Measurements from ENCODE around the gene VWA5B2. TPM values are rescaled to one million over a fixed set of nuclear protein-coding genes. Genes with fewer than 3 reads are reported as not detected.

Gene VWA5B2
- total RNA-seq, 1 donor from 2014 or later: not detected

DNA sequence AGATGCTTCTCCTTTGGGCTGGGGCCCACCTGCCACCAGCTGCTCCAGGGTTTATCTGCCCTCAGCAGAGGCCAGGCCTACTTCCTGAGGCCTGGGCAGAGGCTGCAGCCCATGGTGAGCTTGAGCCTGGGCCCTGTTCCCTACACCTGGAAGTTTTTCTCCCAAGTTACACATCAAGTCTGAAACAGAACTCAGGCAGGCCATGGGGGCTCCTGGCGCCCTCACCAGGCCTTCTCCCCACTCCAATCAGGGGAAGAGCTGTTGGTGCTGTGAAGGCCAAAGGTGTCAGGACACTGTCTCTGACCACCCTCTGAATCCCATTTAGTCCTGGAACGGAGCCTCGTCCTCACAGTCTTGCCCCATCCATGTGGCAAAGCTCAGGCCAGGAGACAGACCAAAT is 7.3 kb downstream of the VWA5B2 start:
- peaks cover 8% of the 10 kb centered on the region for H3K27me3 ChIP-seq (ENCODE audit: control insufficient read depth, insufficient read depth, low read length)
- no peak overlapping the region for H3K4me3 ChIP-seq (ENCODE audit: low read depth, low read length)
- H3K36me3 ChIP-seq (ENCODE audit: control insufficient read depth, insufficient read depth, low read length): no peaks in the 10 kb centered on the region
- DNase-seq (ENCODE audit: low read depth): no peak
- TF ChIP-seq, protein P1, sequence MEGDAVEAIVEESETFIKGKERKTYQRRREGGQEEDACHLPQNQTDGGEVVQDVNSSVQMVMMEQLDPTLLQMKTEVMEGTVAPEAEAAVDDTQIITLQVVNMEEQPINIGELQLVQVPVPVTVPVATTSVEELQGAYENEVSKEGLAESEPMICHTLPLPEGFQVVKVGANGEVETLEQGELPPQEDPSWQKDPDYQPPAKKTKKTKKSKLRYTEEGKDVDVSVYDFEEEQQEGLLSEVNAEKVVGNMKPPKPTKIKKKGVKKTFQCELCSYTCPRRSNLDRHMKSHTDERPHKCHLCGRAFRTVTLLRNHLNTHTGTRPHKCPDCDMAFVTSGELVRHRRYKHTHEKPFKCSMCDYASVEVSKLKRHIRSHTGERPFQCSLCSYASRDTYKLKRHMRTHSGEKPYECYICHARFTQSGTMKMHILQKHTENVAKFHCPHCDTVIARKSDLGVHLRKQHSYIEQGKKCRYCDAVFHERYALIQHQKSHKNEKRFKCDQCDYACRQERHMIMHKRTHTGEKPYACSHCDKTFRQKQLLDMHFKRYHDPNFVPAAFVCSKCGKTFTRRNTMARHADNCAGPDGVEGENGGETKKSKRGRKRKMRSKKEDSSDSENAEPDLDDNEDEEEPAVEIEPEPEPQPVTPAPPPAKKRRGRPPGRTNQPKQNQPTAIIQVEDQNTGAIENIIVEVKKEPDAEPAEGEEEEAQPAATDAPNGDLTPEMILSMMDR (IDR thresholded peaks at IDR 0.05; ENCODE audit: insufficient read depth, low read length, severe bottlenecking): no peak
- no peak for FAIRE-seq

DNA sequence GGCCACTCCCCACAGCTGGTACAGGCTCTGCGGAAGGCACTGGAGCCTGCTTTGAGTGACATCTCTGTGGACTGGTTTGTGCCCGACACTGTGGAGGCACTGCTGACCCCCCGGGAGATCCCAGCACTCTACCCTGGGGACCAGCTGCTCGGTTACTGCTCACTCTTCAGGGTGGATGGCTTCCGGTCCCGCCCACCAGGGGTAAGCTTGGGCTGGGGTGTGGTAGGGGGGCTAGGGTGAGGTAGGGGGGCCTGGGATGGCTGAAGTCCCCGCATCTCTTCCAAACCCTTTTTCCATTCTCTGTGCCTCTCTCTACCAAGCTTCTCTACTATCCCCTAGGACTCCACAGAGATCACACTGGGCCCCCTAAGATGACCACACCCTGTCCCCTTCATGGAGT is 7.8 kb downstream of the VWA5B2 start:
- Histone ChIP-seq H3K27me3 (ENCODE audit: control insufficient read depth, insufficient read depth, low read length) (peaks cover 4% of the 10 kb centered on the region), H3K4me3 (ENCODE audit: low read depth, low read length) (no peak overlapping the region), H3K36me3 (ENCODE audit: control insufficient read depth, insufficient read depth, low read length) (no peaks in the 10 kb centered on the region)
- DNase-seq (ENCODE audit: low read depth) (no peak), FAIRE-seq (no peak)
- TF ChIP-seq, protein P1 (IDR thresholded peaks at IDR 0.05; ENCODE audit: insufficient read depth, low read length, severe bottlenecking): no peak

DNA sequence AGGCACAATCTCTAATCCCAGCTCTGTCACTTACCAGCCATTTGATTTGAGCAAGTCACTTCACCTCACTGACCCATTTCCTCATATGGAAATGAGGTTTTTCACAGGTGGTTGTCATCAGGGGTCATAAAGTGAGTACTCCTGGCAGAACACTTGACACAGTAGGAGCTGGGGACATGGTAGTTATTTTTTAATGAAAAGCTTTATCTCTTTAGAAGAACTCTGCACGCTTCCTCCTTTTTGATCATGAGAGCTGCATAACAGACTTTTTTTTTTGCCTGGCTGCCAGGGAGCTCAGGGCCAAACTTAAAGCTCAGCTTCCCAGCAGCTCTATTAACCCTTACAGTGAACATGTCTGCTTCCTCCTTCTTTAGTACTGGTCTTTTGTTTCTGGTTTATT is 8.4 kb downstream of the VWA5B2 start:
- TF ChIP-seq, protein P1 (IDR thresholded peaks at IDR 0.05; ENCODE audit: insufficient read depth, low read length, severe bottlenecking): no peak
- DNase-seq (ENCODE audit: low read depth) (no peak), FAIRE-seq (no peak)
- H3K36me3 ChIP-seq (ENCODE audit: control insufficient read depth, insufficient read depth, low read length): peaks cover 3% of the 10 kb centered on the region
- peaks cover 3% of the 10 kb centered on the region for H3K27me3 ChIP-seq (ENCODE audit: control insufficient read depth, insufficient read depth, low read length)
- H3K4me3 ChIP-seq (ENCODE audit: low read depth, low read length): no peak overlapping the region

DNA sequence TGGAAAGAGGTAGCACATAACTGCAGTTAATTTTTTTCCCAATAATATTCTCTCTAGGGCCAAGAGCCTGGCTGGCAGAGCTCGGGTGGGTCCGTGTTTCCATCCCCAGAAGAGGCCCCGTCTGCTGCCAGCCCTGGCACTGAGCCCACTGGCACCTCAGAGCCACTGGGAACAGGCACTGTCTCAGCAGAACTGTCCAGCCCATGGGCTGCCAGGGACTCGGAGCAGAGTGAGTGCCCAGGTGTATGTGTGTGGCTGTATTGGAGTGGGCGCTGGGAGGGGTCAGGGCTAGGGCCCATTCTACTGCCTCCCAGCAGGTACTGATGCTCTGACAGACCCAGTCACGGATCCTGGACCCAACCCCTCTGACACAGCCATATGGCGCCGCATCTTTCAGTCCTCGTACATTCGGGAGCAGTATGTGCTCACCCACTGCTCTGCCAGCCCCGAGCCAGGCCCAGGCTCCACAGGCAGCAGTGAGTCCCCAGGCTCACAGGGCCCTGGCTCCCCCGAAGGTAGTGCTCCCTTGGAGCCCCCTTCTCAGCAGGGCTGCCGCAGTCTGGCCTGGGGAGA is 8.9 kb downstream of the VWA5B2 start:
- DNase-seq (ENCODE audit: low read depth): no peak
- Histone ChIP-seq H3K36me3 (ENCODE audit: control insufficient read depth, insufficient read depth, low read length) (peaks cover 5% of the 10 kb centered on the region), H3K27me3 (ENCODE audit: control insufficient read depth, insufficient read depth, low read length) (peaks cover 2% of the 10 kb centered on the region), H3K4me3 (ENCODE audit: low read depth, low read length) (no peak overlapping the region)
- FAIRE-seq: no peak
- TF ChIP-seq, protein P1 (IDR thresholded peaks at IDR 0.05; ENCODE audit: insufficient read depth, low read length, severe bottlenecking): no peak

DNA sequence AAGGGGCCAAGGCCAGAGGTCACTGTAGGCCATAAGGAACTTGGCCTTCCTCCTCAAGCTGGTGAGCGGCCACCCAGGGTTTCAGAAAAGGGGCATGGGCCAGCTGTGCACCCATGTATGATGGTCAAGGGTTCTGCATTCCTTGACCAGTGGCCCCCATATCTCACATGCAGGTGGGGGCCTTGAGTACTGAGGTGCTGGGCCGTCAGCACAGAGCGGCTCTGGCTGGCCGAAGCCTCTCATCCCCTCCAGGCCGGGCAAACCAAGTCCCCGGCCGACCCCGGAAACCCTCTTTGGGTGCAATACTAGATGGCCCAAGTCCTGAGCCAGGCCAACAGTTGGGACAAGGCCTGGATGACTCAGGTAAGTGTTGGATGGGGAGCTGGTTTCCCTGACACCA is 9.8 kb downstream of the VWA5B2 start:
- no peak for DNase-seq (ENCODE audit: low read depth)
- peaks cover 12% of the 10 kb centered on the region for H3K36me3 ChIP-seq (ENCODE audit: control insufficient read depth, insufficient read depth, low read length)
- H3K4me3 ChIP-seq (ENCODE audit: low read depth, low read length): no peak overlapping the region
- H3K27me3 ChIP-seq (ENCODE audit: control insufficient read depth, insufficient read depth, low read length): peaks cover 2% of the 10 kb centered on the region
- TF ChIP-seq, protein P1 (IDR thresholded peaks at IDR 0.05; ENCODE audit: insufficient read depth, low read length, severe bottlenecking): no peak
- FAIRE-seq: no peak

DNA sequence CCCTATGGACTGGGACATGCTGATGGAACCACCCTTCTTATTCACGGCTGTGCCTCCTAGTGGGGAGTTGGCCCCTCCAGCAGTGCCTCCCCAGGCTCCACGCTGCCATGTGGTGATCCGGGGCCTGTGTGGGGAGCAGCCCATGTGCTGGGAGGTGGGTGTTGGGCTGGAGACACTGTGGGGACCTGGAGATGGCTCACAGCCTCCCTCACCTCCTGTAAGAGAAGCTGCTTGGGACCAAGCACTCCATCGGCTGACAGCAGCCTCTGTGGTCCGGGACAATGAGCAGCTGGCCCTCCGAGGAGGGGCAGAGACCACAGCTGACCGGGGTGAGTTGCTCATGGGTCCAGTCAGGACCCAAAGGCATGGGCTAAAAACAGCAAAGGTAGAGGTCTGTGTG is 10.3 kb downstream of the VWA5B2 start:
- FAIRE-seq (no peak), DNase-seq (ENCODE audit: low read depth) (no peak)
- H3K36me3 ChIP-seq (ENCODE audit: control insufficient read depth, insufficient read depth, low read length): peaks cover 17% of the 10 kb centered on the region
- TF ChIP-seq, protein P1 (IDR thresholded peaks at IDR 0.05; ENCODE audit: insufficient read depth, low read length, severe bottlenecking): no peak
- H3K27me3 ChIP-seq (ENCODE audit: control insufficient read depth, insufficient read depth, low read length): peaks cover 2% of the 10 kb centered on the region
- H3K4me3 ChIP-seq (ENCODE audit: low read depth, low read length): no peak overlapping the region
